CMK (cell line): ENCODE data around the gene SETD1A.

ENCODE experiments used
- DNase-seq: peaks from one replicate; pipeline ENCODE4 v3.0.0-alpha.2; 2010; ENCODE audit warnings: low read depth

SETD1A gene

GRCh38 chr16:30953511-30954124 lies 3.9 kb upstream of the SETD1A start:
- DNase-seq = peak; percentile 61

- no peak for DNase-seq
These were observed 2.6 kb upstream of the SETD1A start for GRCh38 chr16:30954993-30955392.

- peak; percentile 70 for DNase-seq
These were observed 726 bp upstream of the SETD1A start for GRCh38 chr16:30956601-30957455.

- DNase-seq = peak; percentile 56
These were observed 873 bp downstream of the SETD1A start for GRCh38 chr16:30958175-30959079.

- no peak for DNase-seq
These were observed 3.8 kb downstream of the SETD1A start for GRCh38 chr16:30961384-30961783.

GRCh38 chr16:30963925-30964511 lies 6.5 kb downstream of the SETD1A start:
- DNase-seq = no peak

GRCh38 chr16:30964574-30965226 lies 7.1 kb downstream of the SETD1A start:
- no peak for DNase-seq

- no peak for DNase-seq
These were observed 7.9 kb downstream of the SETD1A start for GRCh38 chr16:30965436-30965835.

- DNase-seq = no peak
These were observed 8.6 kb downstream of the SETD1A start for GRCh38 chr16:30966033-30966619.

GRCh38 chr16:30967795-30968194 lies 10.2 kb downstream of the SETD1A start:
- DNase-seq = no peak

GRCh38 chr16:30969246-30969842 lies 11.8 kb downstream of the SETD1A start:
- no peak for DNase-seq

- no peak for DNase-seq
These were observed 13.7 kb downstream of the SETD1A start for GRCh38 chr16:30971298-30971697.

GRCh38 chr16:30972872-30973271 lies 15.3 kb downstream of the SETD1A start:
- DNase-seq = no peak

GRCh38 chr16:30974348-30974747 lies 16.8 kb downstream of the SETD1A start:
- no peak for DNase-seq

GRCh38 chr16:30976486-30976885 lies 18.9 kb downstream of the SETD1A start:
- no peak for DNase-seq

- DNase-seq = no peak
These were observed 19.9 kb downstream of the SETD1A start for GRCh38 chr16:30977502-30977901.

- no peak for DNase-seq
These were observed 21.8 kb downstream of the SETD1A start for GRCh38 chr16:30979170-30980022.

- DNase-seq = no peak
These were observed 22.4 kb downstream of the SETD1A start for GRCh38 chr16:30980023-30980371.

GRCh38 chr16:30980434-30980833 lies 22.9 kb downstream of the SETD1A start:
- no peak for DNase-seq

- no peak for DNase-seq
These were observed 23.4 kb downstream of the SETD1A start for GRCh38 chr16:30980959-30981358.
